Neural crest cell (in vitro differentiated cells): Measurements from ENCODE around the gene ATOH7. TPM values are rescaled to one million over a fixed set of nuclear protein-coding genes. Genes with fewer than 3 reads are reported as not detected.
"Not testable (repeated sequence)": the region's sequence is repeated elsewhere in the genome, so short reads cannot be mapped to it uniquely, and the experiment has no call there.

Source experiments
- DNase-seq: peaks from one replicate; pipeline ENCODE4 v3.0.0; 2021; ENCODE audit warnings: low read depth, mixed read lengths, low spot score
- H3K27ac Mint-ChIP-seq: one replicate; pipeline ENCODE4 v1.8.0; 2021; ENCODE audit warnings: mild to moderate bottlenecking, mixed read lengths; ENCODE audit not compliant: unreplicated experiment
- H3K27me3 Mint-ChIP-seq: 2 replicates; pipeline ENCODE4 v1.8.0; 2021; ENCODE audit warnings: low read depth, mild to moderate bottlenecking, mixed read lengths
- H3K36me3 Mint-ChIP-seq: 2 replicates; pipeline ENCODE4 v1.8.0; 2021; ENCODE audit warnings: low read depth, mild to moderate bottlenecking, mixed read lengths
- H3K4me1 Mint-ChIP-seq: 2 replicates; pipeline ENCODE4 v1.8.0; 2021; ENCODE audit warnings: mixed read lengths
- H3K4me3 Mint-ChIP-seq: one replicate; pipeline ENCODE4 v1.8.0; 2021; ENCODE audit warnings: mild to moderate bottlenecking, mixed read lengths
- H3K9me3 Mint-ChIP-seq: 2 replicates; pipeline ENCODE4 v1.8.0; 2021; ENCODE audit warnings: mixed read lengths
- CTCF ChIP-seq: fragments of 200-600 bp; sonication (generic); conservative IDR thresholded peaks from 2 replicates; pipeline ENCODE4 v1.5.0; 2021; ENCODE audit warnings: antibody characterized with exemption, mild to moderate bottlenecking
- long read RNA-seq: library from polyadenylated mRNA; unstranded; transcript quantifications from one replicate; pipeline ENCODE4 v2.0.0, GENCODE V29; 2020
- total RNA-seq: library from RNA; stranded (reverse); gene quantifications from 2 replicates; pipeline ENCODE4 v1.2.1, GENCODE V29; 2021

ATOH7 gene
- 0.20 and 0.84 TPM in 2 replicates for total RNA-seq
- long read RNA-seq, result 0 reads

GRCh38 chr10:68231817-68232251, at the start of gene ATOH7:
ATOH7 (minus strand) TSS chr10:68232113; CDS start chr10:68231677, 436 bp downstream.
- Mint-ChIP-seq H3K36me3 (no peaks in the 10 kb centered on the region), H3K9me3 (no peaks in the 10 kb centered on the region), H3K4me1 (peaks cover 17% of the 10 kb centered on the region), H3K27ac (peak within 1 kb of the TSS; percentile 98), H3K27me3 (peaks cover 23% of the 10 kb centered on the region), H3K4me3 (peak within 1 kb of the TSS; percentile 91)
- no peak for TF ChIP-seq CTCF
- DNase-seq, result no peak

DNA sequence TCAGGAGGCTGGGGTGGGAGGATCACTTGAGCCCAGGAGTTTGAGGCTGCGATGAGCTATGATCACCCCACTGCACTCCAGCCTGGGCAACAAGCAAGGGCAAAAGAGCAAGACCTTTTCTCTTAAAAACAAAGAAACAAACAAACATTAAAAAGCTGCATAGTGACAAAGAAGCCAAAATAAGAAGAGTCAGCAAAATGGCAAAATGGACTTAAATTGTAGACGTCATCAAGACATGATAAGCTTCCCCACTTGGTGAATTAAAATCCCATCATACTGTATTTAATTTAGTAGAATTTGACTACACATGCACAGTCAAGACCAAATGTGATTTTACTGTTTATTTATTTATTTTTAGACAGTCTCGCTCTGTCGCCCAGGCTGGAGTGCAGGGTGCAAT, 48.8 kb upstream of the ATOH7 start:
- no peak for DNase-seq
- H3K9me3 Mint-ChIP-seq, result peaks cover 8% of the 10 kb centered on the region
- H3K27ac Mint-ChIP-seq, result no peak overlapping the region

GRCh38 chr10:68278906-68279753, 47.2 kb upstream of the ATOH7 start:
- H3K4me1 Mint-ChIP-seq, H3K9me3 Mint-ChIP-seq, DNase-seq, H3K27ac Mint-ChIP-seq, H3K4me3 Mint-ChIP-seq, H3K27me3 Mint-ChIP-seq: not testable (repeated sequence)
- peaks cover 15% of the 10 kb centered on the region for H3K36me3 Mint-ChIP-seq

More for the DNA sequence above, 48.8 kb upstream of the ATOH7 start:
- Mint-ChIP-seq H3K4me3 (no peak overlapping the region), H3K27me3 (no peaks in the 10 kb centered on the region), H3K4me1 (peaks cover 14% of the 10 kb centered on the region), H3K36me3 (peaks cover 15% of the 10 kb centered on the region)
- TF ChIP-seq CTCF, result no peak

GRCh38 chr10:68277814-68278213, 45.9 kb upstream of the ATOH7 start:
- H3K4me3 Mint-ChIP-seq, H3K27me3 Mint-ChIP-seq, H3K9me3 Mint-ChIP-seq, H3K27ac Mint-ChIP-seq, DNase-seq, H3K4me1 Mint-ChIP-seq: not testable (repeated sequence)
- peaks cover 15% of the 10 kb centered on the region for H3K36me3 Mint-ChIP-seq

DNA sequence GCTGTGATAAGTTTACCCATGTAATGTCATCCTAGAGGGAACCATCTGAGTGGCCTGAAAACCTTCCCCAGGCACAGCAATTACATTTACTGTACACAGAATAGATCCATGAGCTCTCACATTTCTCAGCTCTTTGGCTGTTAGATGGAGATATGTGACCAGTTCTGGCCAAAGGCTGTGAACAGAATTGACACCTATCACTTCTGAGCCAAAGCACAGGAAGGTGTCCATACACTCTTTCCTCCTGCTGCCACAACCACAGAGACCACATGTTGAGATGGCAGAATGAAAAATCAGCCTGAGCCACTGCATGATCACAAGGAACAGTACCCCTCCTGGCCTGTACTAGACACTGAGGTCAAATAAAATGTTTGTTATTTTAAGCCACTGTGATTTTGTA, 44.3 kb upstream of the ATOH7 start:
- H3K27me3 Mint-ChIP-seq, result no peaks in the 10 kb centered on the region
- no peak overlapping the region for H3K4me3 Mint-ChIP-seq
- H3K4me1 Mint-ChIP-seq, result peaks cover 5% of the 10 kb centered on the region
- H3K27ac Mint-ChIP-seq, result no peak overlapping the region
- no peak for DNase-seq
- H3K9me3 Mint-ChIP-seq, result peaks cover 8% of the 10 kb centered on the region
- TF ChIP-seq CTCF, result no peak
- peaks cover 15% of the 10 kb centered on the region for H3K36me3 Mint-ChIP-seq

GRCh38 chr10:68275600-68276126, 43.8 kb upstream of the ATOH7 start:
- no peak for TF ChIP-seq CTCF
- Mint-ChIP-seq H3K36me3 (peaks cover 15% of the 10 kb centered on the region), H3K27ac (no peak overlapping the region), H3K9me3 (peaks cover 8% of the 10 kb centered on the region), H3K27me3 (no peaks in the 10 kb centered on the region), H3K4me3 (no peak overlapping the region), H3K4me1 (peaks cover 10% of the 10 kb centered on the region)
- DNase-seq, result no peak
